AG08396 (cell line): Measurements from ENCODE around the gene IFTAP.
A peak's percentile ranks its signal among the peaks of the same experiment; 100 is the strongest.
"Not testable (repeated sequence)": the region's sequence is repeated elsewhere in the genome, so short reads cannot be mapped to it uniquely, and the experiment has no call there.

Experiments used
- DNase-seq: peaks from one replicate; pipeline ENCODE4 v3.0.0; 2012; ENCODE audit warnings: low spot score, mixed read lengths

The IFTAP gene

GRCh38 chr11:36594316-36594989, at the start of gene IFTAP:
Gene IFTAP (plus strand): TSS chr11:36594502. CDS start chr11:36610104, 15,602 bp downstream.
- DNase-seq = peak; percentile 81

GRCh38 chr11:36550385-36551115, 43.8 kb upstream of the IFTAP start:
- DNase-seq = no peak

GRCh38 chr11:36557390-36557789, 36.9 kb upstream of the IFTAP start:
- not testable (repeated sequence) for DNase-seq

GRCh38 chr11:36557991-36558390, 36.3 kb upstream of the IFTAP start:
- no peak for DNase-seq

GRCh38 chr11:36558571-36559413, 35.5 kb upstream of the IFTAP start:
- no peak for DNase-seq

GRCh38 chr11:36564376-36565030, 29.8 kb upstream of the IFTAP start:
- DNase-seq = peak; percentile 59

GRCh38 chr11:36565031-36565610, 29.2 kb upstream of the IFTAP start:
- no peak for DNase-seq

- no peak for DNase-seq
Measured at GRCh38 chr11:36566407-36567053, 27.8 kb upstream of the IFTAP start.

GRCh38 chr11:36567694-36568093, 26.6 kb upstream of the IFTAP start, which contains the start of gene RAG1:
Gene RAG1 (plus strand): TSS chr11:36568007. CDS start chr11:36573305, 5,298 bp downstream.
- no peak for DNase-seq

GRCh38 chr11:36569095-36569494, 25.2 kb upstream of the IFTAP start:
- DNase-seq = no peak

- no peak for DNase-seq
Measured at GRCh38 chr11:36574486-36574885, 19.8 kb upstream of the IFTAP start.

GRCh38 chr11:36577373-36577772, 16.9 kb upstream of the IFTAP start:
- DNase-seq = no peak

GRCh38 chr11:36577859-36578258, 16.4 kb upstream of the IFTAP start:
- peak; percentile 11 for DNase-seq

GRCh38 chr11:36578458-36578857, 15.8 kb upstream of the IFTAP start:
- DNase-seq = no peak

- DNase-seq = no peak
Measured at GRCh38 chr11:36581536-36581935, 12.8 kb upstream of the IFTAP start.

GRCh38 chr11:36583667-36584066, 10.6 kb upstream of the IFTAP start:
- DNase-seq = no peak

GRCh38 chr11:36586543-36586942, 7.8 kb upstream of the IFTAP start:
- DNase-seq = no peak

- DNase-seq = no peak
Measured at GRCh38 chr11:36588099-36588498, 6.2 kb upstream of the IFTAP start.

- no peak for DNase-seq
Measured at GRCh38 chr11:36590513-36590912, 3.8 kb upstream of the IFTAP start.

- DNase-seq = no peak
Measured at GRCh38 chr11:36591433-36591832, 2.9 kb upstream of the IFTAP start.

GRCh38 chr11:36596880-36597279, 2.6 kb downstream of the IFTAP start:
- DNase-seq = no peak
